GM18873 (cell line): Measurements from ENCODE around the gene YWHAQ.
"Not testable (repeated sequence)": the region's sequence is repeated elsewhere in the genome, so short reads cannot be mapped to it uniquely, and the experiment has no call there.

Source experiments
- ATAC-seq: cut with Tn5 transposase; IDR thresholded peaks from one replicate; pipeline ENCODE4 v1.9.1; 2021; ENCODE audit warnings: mild to moderate bottlenecking, moderate library complexity, moderate number of reproducible peaks; ENCODE audit not compliant: unreplicated experiment, low FRiP score

The YWHAQ gene

GRCh38 chr2:9637330-9637729, 6.5 kb upstream of the YWHAQ start:
- ATAC-seq = no peak

- ATAC-seq = no peak
Measured at GRCh38 chr2:9634133-9634532, 3.3 kb upstream of the YWHAQ start.

GRCh38 chr2:9631878-9632700, 1.3 kb upstream of the YWHAQ start:
- ATAC-seq = no peak

- no peak for ATAC-seq
Measured at GRCh38 chr2:9631553-9631819, 689 bp upstream of the YWHAQ start.

GRCh38 chr2:9630117-9630735, 571 bp downstream of the YWHAQ start:
- ATAC-seq = peak; percentile 28

- no peak for ATAC-seq
Measured at GRCh38 chr2:9629222-9630116, 1.3 kb downstream of the YWHAQ start.

GRCh38 chr2:9627310-9627709, 3.5 kb downstream of the YWHAQ start:
- no peak for ATAC-seq

- ATAC-seq = no peak
Measured at GRCh38 chr2:9623151-9623550, 7.6 kb downstream of the YWHAQ start.

- ATAC-seq = not testable (repeated sequence)
Measured at GRCh38 chr2:9621655-9622054, 9.1 kb downstream of the YWHAQ start.

GRCh38 chr2:9618410-9618809, 12.4 kb downstream of the YWHAQ start:
- no peak for ATAC-seq

- ATAC-seq = no peak
Measured at GRCh38 chr2:9617749-9618148, 13.0 kb downstream of the YWHAQ start.

GRCh38 chr2:9617296-9617695, 13.5 kb downstream of the YWHAQ start:
- no peak for ATAC-seq

GRCh38 chr2:9614562-9614961, 16.2 kb downstream of the YWHAQ start:
- ATAC-seq = no peak

- ATAC-seq = no peak
Measured at GRCh38 chr2:9613291-9613690, 17.5 kb downstream of the YWHAQ start.

GRCh38 chr2:9611549-9611912, 19.3 kb downstream of the YWHAQ start:
- ATAC-seq = not testable (repeated sequence)

GRCh38 chr2:9610781-9611548, 19.8 kb downstream of the YWHAQ start:
- no peak for ATAC-seq

- not testable (repeated sequence) for ATAC-seq
Measured at GRCh38 chr2:9608491-9608890, 22.3 kb downstream of the YWHAQ start.

- ATAC-seq = no peak
Measured at GRCh38 chr2:9602412-9602811, 28.4 kb downstream of the YWHAQ start.

GRCh38 chr2:9601397-9601796, 29.4 kb downstream of the YWHAQ start:
- ATAC-seq = no peak

- ATAC-seq = no peak
Measured at GRCh38 chr2:9599430-9599829, 31.4 kb downstream of the YWHAQ start.
